HEK293 (cell line): ENCODE data around the gene MANF.
A peak's percentile ranks its signal among the peaks of the same experiment; 100 is the strongest.
"Not testable (repeated sequence)": the region's sequence is repeated elsewhere in the genome, so short reads cannot be mapped to it uniquely, and the experiment has no call there.

Source experiments
- CTCF ChIP-seq: fragments of 450-650 bp; formaldehyde crosslinking; IDR thresholded peaks from 2 replicates; pipeline ENCODE4 v1.5.1; 2016; ENCODE audit warnings: missing biosample characterization, missing genetic modification characterization
- KLF1 ChIP-seq: fragments of 450-650 bp; formaldehyde crosslinking; IDR thresholded peaks from 2 replicates; pipeline ENCODE4 v1.5.1; 2016; ENCODE audit warnings: missing biosample characterization, missing genetic modification characterization
- KLF16 ChIP-seq: fragments of 450-650 bp; formaldehyde crosslinking; IDR thresholded peaks from 2 replicates; pipeline ENCODE4 v1.5.1; 2017; ENCODE audit warnings: missing biosample characterization, missing genetic modification characterization
- REST ChIP-seq: fragments of 450-650 bp; formaldehyde crosslinking; IDR thresholded peaks from 2 replicates; pipeline ENCODE4 v1.5.1; 2016; ENCODE audit warnings: missing biosample characterization, missing genetic modification characterization
- YY1 ChIP-seq: fragments of 450-650 bp; formaldehyde crosslinking; IDR thresholded peaks from 2 replicates; pipeline ENCODE4 v1.5.1; 2018; ENCODE audit warnings: missing biosample characterization, missing genetic modification characterization
- ZBTB21 ChIP-seq: fragments of 450-650 bp; formaldehyde crosslinking; IDR thresholded peaks from 2 replicates; pipeline ENCODE4 v1.5.1; 2017; ENCODE audit warnings: missing biosample characterization, missing genetic modification characterization
- ZNF174 ChIP-seq: fragments of 450-650 bp; formaldehyde crosslinking; IDR thresholded peaks from 2 replicates; pipeline ENCODE4 v1.5.0; 2017; ENCODE audit warnings: missing biosample characterization, mild to moderate bottlenecking, missing genetic modification characterization
- ZNF239 ChIP-seq: fragments of 450-650 bp; formaldehyde crosslinking; IDR thresholded peaks from 2 replicates; pipeline ENCODE4 v1.5.1; 2016; ENCODE audit warnings: missing biosample characterization, missing genetic modification characterization
- ZNF302 ChIP-seq: fragments of 450-650 bp; formaldehyde crosslinking; IDR thresholded peaks from 2 replicates; pipeline ENCODE4 v1.5.1; 2016; ENCODE audit warnings: missing biosample characterization, missing genetic modification characterization, low read depth
- ZNF501 ChIP-seq: fragments of 450-650 bp; formaldehyde crosslinking; IDR thresholded peaks from 2 replicates; pipeline ENCODE4 v1.5.1; 2016; ENCODE audit warnings: missing biosample characterization, missing genetic modification characterization
- ZNF600 ChIP-seq: fragments of 450-650 bp; formaldehyde crosslinking; IDR thresholded peaks from 2 replicates; pipeline ENCODE4 v1.5.1; 2016; ENCODE audit warnings: missing biosample characterization, missing genetic modification characterization
- ZNF664 ChIP-seq: fragments of 450-650 bp; formaldehyde crosslinking; IDR thresholded peaks from 2 replicates; pipeline ENCODE4 v1.5.1; 2016; ENCODE audit warnings: missing biosample characterization, missing genetic modification characterization
- ZNF670 ChIP-seq: fragments of 450-650 bp; formaldehyde crosslinking; IDR thresholded peaks from 2 replicates; pipeline ENCODE4 v1.5.1; 2016; ENCODE audit warnings: missing biosample characterization, missing genetic modification characterization, low read depth
- ZNF76 ChIP-seq: fragments of 450-650 bp; formaldehyde crosslinking; IDR thresholded peaks from 2 replicates; pipeline ENCODE4; 2016; ENCODE audit warnings: low read depth, missing biosample characterization, missing genetic modification characterization, borderline replicate concordance

DNA sequence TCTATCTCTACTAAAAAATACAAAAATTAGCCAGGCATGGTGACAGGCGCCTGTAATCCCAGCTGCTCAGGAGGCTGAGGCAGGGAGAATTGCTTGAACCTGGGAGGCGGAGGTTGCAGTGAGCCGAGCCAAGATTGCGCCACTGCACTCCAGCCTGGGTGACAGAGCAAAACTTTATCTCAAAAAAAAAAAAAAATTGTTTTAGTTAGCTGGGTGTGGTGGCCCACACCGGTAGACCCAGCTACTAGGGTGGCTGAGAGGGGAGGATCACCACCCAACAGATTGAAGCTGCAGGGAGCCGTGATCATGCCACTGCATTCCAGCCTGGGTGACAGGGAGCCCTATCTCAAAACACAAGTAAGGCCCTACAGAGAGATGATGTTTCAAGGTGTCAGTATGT, 2.2 kb downstream of the MANF start:
- not testable (repeated sequence) for TF ChIP-seq ZNF174; YY1; KLF16 (tag by site-specific recombination); CTCF; ZNF76 (tag by site-specific recombination); ZNF664; ZNF600 (tag by site-specific recombination); ZNF239 (tag by site-specific recombination); REST (tag by site-specific recombination); ZBTB21 (tag by site-specific recombination); ZNF670 (tag by site-specific recombination); ZNF302 (tag by site-specific recombination); ZNF501 (tag by site-specific recombination)
- TF ChIP-seq KLF1 (tag by site-specific recombination): peak; percentile 51
